Mononuclear cell (primary cell): ENCODE results near the gene CIZ1. TPM values are rescaled to one million over a fixed set of nuclear protein-coding genes. Genes with fewer than 3 reads are reported as not detected.

Experiments used
- H3K27me3 ChIP-seq: 2 replicates; pipeline ENCODE4 v1.6.0; 2011; ENCODE audit warnings: low read length, control low read depth; ENCODE audit not compliant: insufficient read depth
- H3K4me1 ChIP-seq: 2 replicates; pipeline ENCODE4 v1.5.1; 2011; ENCODE audit warnings: mild to moderate bottlenecking, low read length, control low read depth; ENCODE audit not compliant: insufficient read depth
- H3K4me3 ChIP-seq: 2 replicates; pipeline ENCODE4 v1.5.1; 2011; ENCODE audit warnings: mild to moderate bottlenecking, low read length, moderate library complexity
- H3K9me3 ChIP-seq: 2 replicates; pipeline ENCODE4 v1.5.1; 2011; ENCODE audit warnings: low read depth, mild to moderate bottlenecking, control low read depth, low read length
- total RNA-seq: library from RNA; depleted of rRNA; stranded (reverse); fragments of >200 nt; gene quantifications from one replicate; pipeline ENCODE4 v1.2.3, GENCODE V29; 2012

Gene CIZ1
- total RNA-seq, 1 donor: 26.0 TPM

GRCh38 chr9:128149951-128150593 lies 41.3 kb downstream of the CIZ1 start:
- no peak overlapping the region for H3K4me3 ChIP-seq
- H3K9me3 ChIP-seq: no peaks in the 10 kb centered on the region
- H3K27me3 ChIP-seq: no peaks in the 10 kb centered on the region
- no peaks in the 10 kb centered on the region for H3K4me1 ChIP-seq

GRCh38 chr9:128149001-128149701 lies 42.2 kb downstream of the CIZ1 start, which contains the start of gene LCN2:
LCN2 (plus strand) TSS chr9:128149453; CDS start chr9:128149526, 73 bp downstream.
- H3K9me3 ChIP-seq: no peaks in the 10 kb centered on the region
- H3K27me3 ChIP-seq: no peaks in the 10 kb centered on the region
- H3K4me1 ChIP-seq: peaks cover under 1% of the 10 kb centered on the region
- no peak within 1 kb of the TSS for H3K4me3 ChIP-seq

- Histone ChIP-seq H3K9me3 (no peaks in the 10 kb centered on the region), H3K4me1 (peaks cover 7% of the 10 kb centered on the region), H3K27me3 (no peaks in the 10 kb centered on the region), H3K4me3 (no peak overlapping the region)
Measured at GRCh38 chr9:128148509-128149000, 42.8 kb downstream of the CIZ1 start.

- H3K4me1 ChIP-seq: peaks cover 20% of the 10 kb centered on the region
- no peaks in the 10 kb centered on the region for H3K9me3 ChIP-seq
- H3K4me3 ChIP-seq: no peak overlapping the region
- H3K27me3 ChIP-seq: no peaks in the 10 kb centered on the region
Measured at GRCh38 chr9:128146591-128147120, 44.7 kb downstream of the CIZ1 start.

GRCh38 chr9:128145951-128146351 lies 45.4 kb downstream of the CIZ1 start:
- Histone ChIP-seq H3K9me3 (no peaks in the 10 kb centered on the region), H3K4me3 (no peak overlapping the region), H3K27me3 (no peaks in the 10 kb centered on the region), H3K4me1 (peaks cover 20% of the 10 kb centered on the region)

GRCh38 chr9:128145536-128145935 lies 45.8 kb downstream of the CIZ1 start:
- H3K27me3 ChIP-seq: no peaks in the 10 kb centered on the region
- H3K9me3 ChIP-seq: no peaks in the 10 kb centered on the region
- peaks cover 20% of the 10 kb centered on the region for H3K4me1 ChIP-seq
- H3K4me3 ChIP-seq: no peak overlapping the region

- H3K4me3 ChIP-seq: no peak overlapping the region
- no peaks in the 10 kb centered on the region for H3K27me3 ChIP-seq
- peaks cover 20% of the 10 kb centered on the region for H3K4me1 ChIP-seq
- no peaks in the 10 kb centered on the region for H3K9me3 ChIP-seq
Measured at GRCh38 chr9:128144239-128145181, 46.9 kb downstream of the CIZ1 start.

- Histone ChIP-seq H3K27me3 (no peaks in the 10 kb centered on the region), H3K9me3 (no peaks in the 10 kb centered on the region), H3K4me1 (peaks cover 20% of the 10 kb centered on the region), H3K4me3 (no peak overlapping the region)
Measured at GRCh38 chr9:128143525-128144238, 47.7 kb downstream of the CIZ1 start.

GRCh38 chr9:128142596-128142995 lies 48.8 kb downstream of the CIZ1 start:
- Histone ChIP-seq H3K4me1 (peaks cover 20% of the 10 kb centered on the region), H3K9me3 (no peaks in the 10 kb centered on the region), H3K27me3 (no peaks in the 10 kb centered on the region), H3K4me3 (no peak overlapping the region)

- peaks cover 20% of the 10 kb centered on the region for H3K4me1 ChIP-seq
- no peak overlapping the region for H3K4me3 ChIP-seq
- H3K27me3 ChIP-seq: no peaks in the 10 kb centered on the region
- no peaks in the 10 kb centered on the region for H3K9me3 ChIP-seq
Measured at GRCh38 chr9:128142061-128142460, 49.3 kb downstream of the CIZ1 start.

GRCh38 chr9:128141604-128142003 lies 49.8 kb downstream of the CIZ1 start:
- Histone ChIP-seq H3K27me3 (no peaks in the 10 kb centered on the region), H3K4me3 (no peak overlapping the region), H3K4me1 (peaks cover 20% of the 10 kb centered on the region), H3K9me3 (no peaks in the 10 kb centered on the region)

- Histone ChIP-seq H3K4me3 (no peak overlapping the region), H3K4me1 (peaks cover 20% of the 10 kb centered on the region), H3K27me3 (no peaks in the 10 kb centered on the region), H3K9me3 (no peaks in the 10 kb centered on the region)
Measured at GRCh38 chr9:128139621-128140020, 51.8 kb downstream of the CIZ1 start.

- peaks cover 11% of the 10 kb centered on the region for H3K4me1 ChIP-seq
- H3K4me3 ChIP-seq: no peak overlapping the region
- no peaks in the 10 kb centered on the region for H3K9me3 ChIP-seq
- H3K27me3 ChIP-seq: no peaks in the 10 kb centered on the region
Measured at GRCh38 chr9:128138001-128138400, 53.4 kb downstream of the CIZ1 start.
